Measurements from ENCODE around the gene RASSF1.

Gene RASSF1

GRCh38 chr3:50341537-50341936, 901 bp upstream of the RASSF1 start:
- H3K4me1 Mint-ChIP-seq, result peaks cover 62% of the 10 kb centered on the region
- peaks cover 42% of the 10 kb centered on the region for H3K36me3 Mint-ChIP-seq
- DNase-seq (ENCODE audit: low spot score in 2 of 2) (no peak), ATAC-seq (no peak)
- H3K4me3 Mint-ChIP-seq, result peak overlapping the region; percentile 93
- no peaks in the 10 kb centered on the region for H3K9me3 Mint-ChIP-seq
- peak overlapping the region; percentile 96 for H3K27ac Mint-ChIP-seq

GRCh38 chr3:50340147-50340447, 539 bp downstream of the RASSF1 start:
- Mint-ChIP-seq H3K4me1 (peaks cover 64% of the 10 kb centered on the region), H3K9me3 (no peaks in the 10 kb centered on the region), H3K36me3 (peaks cover 54% of the 10 kb centered on the region), H3K4me3 (peak overlapping the region; percentile 93), H3K27ac (peak overlapping the region; percentile 96)
- DNase-seq (ENCODE audit: low spot score in 2 of 2), result no peak
- no peak for ATAC-seq

DNA sequence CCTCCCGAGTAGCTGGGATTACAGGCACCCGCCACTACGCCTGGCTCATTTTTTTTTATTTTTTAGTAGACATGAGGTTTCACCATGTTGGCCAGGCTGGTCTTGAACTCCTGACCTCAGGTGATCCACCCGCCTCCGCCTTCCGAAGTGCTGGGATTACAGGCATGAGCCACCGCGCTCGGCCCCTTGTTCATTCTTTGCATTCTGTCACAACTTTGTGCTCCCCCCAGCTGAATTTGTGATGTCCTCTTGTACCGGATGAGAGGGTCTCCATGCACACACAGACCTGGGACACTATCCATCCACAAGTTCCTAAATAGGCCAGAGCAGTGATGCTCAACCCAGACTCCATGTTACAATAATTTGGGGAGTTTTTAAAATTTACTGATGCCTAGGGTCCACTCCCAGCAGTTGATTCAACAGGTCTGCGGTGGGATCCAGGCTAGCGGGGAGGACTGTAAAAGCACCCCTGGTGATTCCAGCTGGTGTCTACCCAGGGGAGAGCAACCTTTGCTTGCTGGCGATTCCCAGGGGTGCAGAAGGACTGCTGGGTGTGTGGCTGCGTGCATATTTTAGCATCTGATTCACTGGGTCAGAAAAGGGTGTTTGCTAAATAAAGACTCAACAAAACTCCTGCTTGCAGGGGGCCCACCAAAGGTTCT, 1.0 kb downstream of the RASSF1 start:
- H3K27ac Mint-ChIP-seq, result peak overlapping the region; percentile 96
- H3K36me3 Mint-ChIP-seq, result peaks cover 59% of the 10 kb centered on the region
- ATAC-seq (no peak), DNase-seq (ENCODE audit: low spot score in 2 of 2) (peak in 1 of 2 donors; percentile 60)
- H3K4me3 Mint-ChIP-seq, result peak overlapping the region; percentile 93
- H3K4me1 Mint-ChIP-seq, result peaks cover 67% of the 10 kb centered on the region
- no peaks in the 10 kb centered on the region for H3K9me3 Mint-ChIP-seq

GRCh38 chr3:50338965-50339364, 1.7 kb downstream of the RASSF1 start:
- H3K36me3 Mint-ChIP-seq, result peaks cover 65% of the 10 kb centered on the region

GRCh38 chr3:50337175-50337861, 3.3 kb downstream of the RASSF1 start:
- ATAC-seq (peak; percentile 82), DNase-seq (ENCODE audit: low spot score in 2 of 2) (peak; percentile 85 to 98)
- peak overlapping the region; percentile 96 for H3K27ac Mint-ChIP-seq
- H3K4me3 Mint-ChIP-seq, result peak overlapping the region; percentile 93
- peaks cover 82% of the 10 kb centered on the region for H3K36me3 Mint-ChIP-seq
- peaks cover 62% of the 10 kb centered on the region for H3K4me1 Mint-ChIP-seq
- H3K9me3 Mint-ChIP-seq, result no peaks in the 10 kb centered on the region

More at GRCh38 chr3:50338965-50339364, 1.7 kb downstream of the RASSF1 start:
- ATAC-seq, result no peak
- H3K4me3 Mint-ChIP-seq, result peak overlapping the region; percentile 93
- H3K4me1 Mint-ChIP-seq, result peaks cover 72% of the 10 kb centered on the region
- peak overlapping the region; percentile 96 for H3K27ac Mint-ChIP-seq
- no peak for DNase-seq (ENCODE audit: low spot score in 2 of 2)
- H3K9me3 Mint-ChIP-seq, result no peaks in the 10 kb centered on the region

- peaks cover 59% of the 10 kb centered on the region for H3K4me1 Mint-ChIP-seq
- peaks cover 89% of the 10 kb centered on the region for H3K36me3 Mint-ChIP-seq
- peak; percentile 59 for ATAC-seq
These were observed 4.0 kb downstream of the RASSF1 start for GRCh38 chr3:50336452-50337174.

GRCh38 chr3:50334339-50335075, 6.1 kb downstream of the RASSF1 start:
- peaks cover 50% of the 10 kb centered on the region for H3K4me1 Mint-ChIP-seq
- peaks cover 100% of the 10 kb centered on the region for H3K36me3 Mint-ChIP-seq
- ATAC-seq, result no peak
- no peaks in the 10 kb centered on the region for H3K9me3 Mint-ChIP-seq
- no peak for DNase-seq (ENCODE audit: low spot score in 2 of 2)
- peak overlapping the region; percentile 93 for H3K4me3 Mint-ChIP-seq
- peak overlapping the region; percentile 96 for H3K27ac Mint-ChIP-seq

More at GRCh38 chr3:50336452-50337174, 4.0 kb downstream of the RASSF1 start:
- DNase-seq (ENCODE audit: low spot score in 2 of 2), result no peak
- Mint-ChIP-seq H3K9me3 (no peaks in the 10 kb centered on the region), H3K4me3 (peak overlapping the region; percentile 93), H3K27ac (peak overlapping the region; percentile 96)

DNA sequence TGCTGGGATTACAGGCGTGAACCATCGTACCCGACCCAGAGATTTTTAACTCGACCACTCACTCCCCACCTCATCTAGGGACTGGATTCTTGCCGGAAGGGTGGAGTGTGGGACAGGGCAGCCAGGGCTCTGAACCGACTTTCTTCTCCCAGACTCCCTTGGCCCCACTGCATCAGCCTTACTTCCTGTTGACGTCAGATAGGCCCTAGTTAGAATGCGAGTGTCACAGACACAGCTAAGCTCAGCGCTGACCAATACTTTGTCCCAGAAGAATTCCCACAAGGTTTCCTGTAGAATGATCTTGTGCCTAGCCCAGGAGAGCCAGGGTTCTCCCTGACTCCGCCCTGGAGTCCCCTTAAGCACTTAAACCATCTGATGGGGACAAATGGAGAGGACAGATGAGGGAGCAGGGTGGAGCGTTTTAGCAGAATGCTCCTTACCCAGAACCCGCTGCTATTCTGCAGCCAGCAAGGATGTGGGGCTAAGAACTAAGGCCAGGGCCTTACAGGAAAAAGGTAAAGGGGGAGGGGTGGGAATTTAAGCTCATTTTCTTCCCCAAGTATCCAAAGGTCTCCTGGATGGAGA, 6.8 kb downstream of the RASSF1 start:
- peaks cover 100% of the 10 kb centered on the region for H3K36me3 Mint-ChIP-seq

DNA sequence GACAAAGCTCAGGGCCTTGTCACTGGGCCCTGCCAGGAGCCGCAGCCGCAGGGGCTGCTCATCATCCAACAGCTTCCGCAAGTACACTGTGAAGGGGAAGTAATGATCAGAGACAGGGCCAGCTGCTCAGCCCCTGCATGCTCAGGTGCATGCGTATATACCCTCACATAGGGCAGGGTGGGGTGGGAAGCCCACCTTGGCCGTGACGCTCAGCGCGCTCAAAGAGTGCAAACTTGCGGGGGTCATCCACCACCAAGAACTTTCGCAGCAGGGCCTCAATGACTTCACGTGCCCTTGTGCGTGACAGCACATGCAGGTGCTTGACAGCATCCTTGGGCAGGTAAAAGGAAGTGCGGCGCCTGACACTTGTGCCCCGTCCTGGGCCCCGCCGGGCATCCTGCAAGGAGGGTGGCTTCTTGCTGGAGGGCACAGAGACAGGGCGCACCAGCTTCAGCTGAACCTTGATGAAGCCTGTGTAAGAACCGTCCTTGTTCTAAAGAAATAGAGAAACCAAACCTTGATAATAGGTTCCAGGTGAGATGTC, 9.2 kb downstream of the RASSF1 start:
- Mint-ChIP-seq H3K4me3 (no peak overlapping the region), H3K4me1 (peaks cover 41% of the 10 kb centered on the region), H3K36me3 (peaks cover 93% of the 10 kb centered on the region), H3K27ac (no peak overlapping the region), H3K9me3 (no peaks in the 10 kb centered on the region)
- no peak for ATAC-seq
- DNase-seq (ENCODE audit: low spot score in 2 of 2), result no peak

More for the DNA sequence above, 6.8 kb downstream of the RASSF1 start:
- H3K27ac Mint-ChIP-seq, result peak overlapping the region; percentile 96
- peaks cover 43% of the 10 kb centered on the region for H3K4me1 Mint-ChIP-seq
- ATAC-seq (no peak), DNase-seq (ENCODE audit: low spot score in 2 of 2) (no peak)
- H3K9me3 Mint-ChIP-seq, result no peaks in the 10 kb centered on the region
- H3K4me3 Mint-ChIP-seq, result peak overlapping the region; percentile 93

DNA sequence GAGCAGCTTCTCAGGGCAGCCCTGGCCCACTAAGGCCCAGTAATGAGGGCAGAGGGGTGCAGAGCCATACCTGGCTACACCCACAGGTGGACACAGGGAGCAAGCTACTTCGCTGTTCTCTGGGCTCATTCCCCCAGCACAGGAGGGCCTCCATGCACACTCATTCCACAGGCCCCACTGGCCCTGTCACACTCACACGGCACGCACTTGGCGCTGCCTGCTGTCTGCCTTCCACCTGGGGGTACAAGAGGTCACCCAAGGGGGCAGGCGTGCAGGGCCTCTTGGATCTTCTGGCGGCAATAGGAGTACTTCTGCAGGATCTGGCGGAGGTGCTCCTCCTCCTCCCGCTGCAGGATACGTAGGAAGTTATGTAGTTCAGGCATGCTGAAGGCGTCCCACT, 10.3 kb downstream of the RASSF1 start:
- H3K27ac Mint-ChIP-seq, result peak overlapping the region; percentile 37
- H3K4me3 Mint-ChIP-seq, result no peak overlapping the region
- ATAC-seq, result no peak
- H3K9me3 Mint-ChIP-seq, result no peaks in the 10 kb centered on the region
- H3K4me1 Mint-ChIP-seq, result peaks cover 35% of the 10 kb centered on the region
- no peak for DNase-seq (ENCODE audit: low spot score in 2 of 2)
- peaks cover 91% of the 10 kb centered on the region for H3K36me3 Mint-ChIP-seq

- peaks cover 24% of the 10 kb centered on the region for H3K4me1 Mint-ChIP-seq
- H3K27ac Mint-ChIP-seq, result peak within 1 kb of the TSS; percentile 88
- H3K36me3 Mint-ChIP-seq, result peaks cover 77% of the 10 kb centered on the region
- peak; percentile 92 for ATAC-seq
- H3K9me3 Mint-ChIP-seq, result no peaks in the 10 kb centered on the region
- peak; percentile 82 to 95 for DNase-seq (ENCODE audit: low spot score in 2 of 2)
- H3K4me3 Mint-ChIP-seq, result peak within 1 kb of the TSS; percentile 80
These were observed 12.5 kb downstream of the RASSF1 start, which contains the start of gene TUSC2 for GRCh38 chr3:50327943-50328691. Gene TUSC2, minus strand, starts transcription at chr3:50328223. Its CDS starts 124 bp downstream, at chr3:50328099.

- Mint-ChIP-seq H3K27ac (peak overlapping the region; percentile 88), H3K36me3 (peaks cover 67% of the 10 kb centered on the region), H3K4me3 (peak overlapping the region; percentile 80), H3K4me1 (peaks cover 30% of the 10 kb centered on the region), H3K9me3 (no peaks in the 10 kb centered on the region)
- no peak for ATAC-seq
- no peak for DNase-seq (ENCODE audit: low spot score in 2 of 2)
These were observed 13.5 kb downstream of the RASSF1 start for GRCh38 chr3:50327129-50327528.

DNA sequence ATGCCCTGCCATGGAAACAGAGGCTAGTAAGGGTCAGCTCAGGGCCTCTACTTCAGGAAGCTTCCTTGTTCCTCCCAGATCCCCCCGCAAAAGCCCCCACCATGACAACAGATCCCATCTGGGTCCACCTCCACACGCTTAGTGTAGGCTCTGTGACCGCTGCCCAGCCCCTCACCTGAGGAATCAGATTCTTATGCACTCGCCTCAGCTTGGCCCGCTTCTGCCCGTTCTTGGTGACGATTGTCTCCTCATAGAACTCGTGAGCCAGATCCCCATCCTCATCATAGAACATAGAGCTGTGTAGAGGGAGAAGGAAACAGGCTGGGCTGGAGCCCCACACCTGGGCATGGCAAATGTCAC, 14.5 kb downstream of the RASSF1 start:
- DNase-seq (ENCODE audit: low spot score in 2 of 2) (no peak), ATAC-seq (no peak)
- H3K9me3 Mint-ChIP-seq, result no peaks in the 10 kb centered on the region
- peak overlapping the region; percentile 80 for H3K4me3 Mint-ChIP-seq
- peaks cover 30% of the 10 kb centered on the region for H3K4me1 Mint-ChIP-seq
- H3K36me3 Mint-ChIP-seq, result peaks cover 57% of the 10 kb centered on the region
- no peak overlapping the region for H3K27ac Mint-ChIP-seq

Data from stimulated activated effector memory CD8-positive, alpha-beta T cell treated with anti-CD3 and anti-CD28 coated beads, Interleukin-12 subunit alpha, Interleukin-12 subunit beta, amount 100 ng/mL, for 72 hours (primary cell).